ENCODE data around the gene SNAP23.

The SNAP23 gene

DNA sequence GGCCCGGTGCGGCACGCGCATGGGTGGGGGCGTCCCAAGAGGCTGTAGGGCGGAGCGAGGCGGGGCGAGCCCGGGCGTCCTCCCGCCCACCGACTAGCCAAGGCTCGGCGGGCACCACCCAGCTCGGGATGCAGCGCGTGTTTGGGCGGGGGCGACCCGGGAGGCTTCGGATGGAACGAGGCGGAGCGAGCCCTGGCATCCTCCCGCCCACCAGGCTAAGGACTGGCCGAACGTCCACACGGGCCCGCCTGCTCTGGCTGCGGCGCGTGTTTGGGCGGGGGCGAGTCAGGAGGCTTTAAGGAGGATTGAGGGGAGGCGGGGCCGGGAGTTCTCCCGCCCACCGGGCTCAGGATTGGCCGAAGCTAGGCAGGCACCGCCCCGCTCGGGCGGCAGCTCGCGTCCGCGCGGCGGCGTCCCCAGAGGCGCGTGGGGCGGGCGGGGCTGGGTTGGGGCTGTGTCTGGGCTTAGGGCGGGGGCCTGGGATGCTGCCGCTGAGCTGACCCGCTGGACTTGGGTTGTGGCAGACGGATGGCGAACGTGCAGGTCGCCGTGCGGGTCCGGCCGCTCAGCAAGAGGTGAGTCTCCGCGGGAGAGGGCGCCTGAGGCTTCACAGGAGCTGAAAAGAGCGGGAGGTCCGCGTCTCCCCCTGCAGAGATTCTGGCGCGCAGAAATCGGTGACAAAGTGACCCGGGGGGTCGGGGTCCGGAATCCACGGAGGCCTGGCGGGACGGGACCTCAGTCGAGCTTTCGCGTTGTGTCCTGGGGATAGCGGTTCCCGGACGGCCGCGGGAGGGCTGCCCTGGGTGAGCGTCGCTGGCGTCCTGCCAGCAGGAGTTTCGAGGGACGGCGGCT is 80.0 kb downstream of the SNAP23 start, which contains the start of gene STARD9:
Gene STARD9, plus strand, starts transcription at position 419 of the 852 bp plus-strand sequence. Its CDS starts 110 bp downstream, at position 529.
- peak; percentile 94 for DNase-seq

DNA sequence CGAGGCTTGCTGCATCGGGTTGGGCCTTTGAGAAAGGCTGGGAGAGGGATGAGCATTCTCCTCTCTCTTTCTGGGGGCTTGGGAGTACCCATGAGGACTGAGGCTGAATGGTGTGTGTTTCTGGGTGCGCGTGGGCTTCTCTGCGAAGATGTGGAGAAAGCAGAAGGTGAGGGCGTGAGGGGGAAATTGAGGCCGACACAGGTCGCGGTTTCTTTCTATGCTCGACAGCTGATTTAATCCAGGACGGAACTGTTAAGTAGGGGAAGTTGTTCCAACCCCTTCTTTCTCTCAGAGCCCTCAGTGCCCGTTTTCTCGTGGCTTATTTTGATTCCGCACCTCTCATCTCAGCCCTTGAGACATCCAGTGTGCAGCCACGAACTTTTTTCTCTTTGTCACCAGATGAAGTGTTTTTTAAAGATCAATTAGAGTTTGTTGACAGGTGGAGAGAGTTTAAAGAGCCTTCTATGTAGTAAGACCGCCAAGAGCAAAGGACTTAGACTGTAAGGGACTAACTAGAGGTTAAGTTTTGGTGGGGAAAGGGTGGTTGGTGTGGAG is 80.7 kb downstream of the SNAP23 start:
- DNase-seq, result no peak

DNA sequence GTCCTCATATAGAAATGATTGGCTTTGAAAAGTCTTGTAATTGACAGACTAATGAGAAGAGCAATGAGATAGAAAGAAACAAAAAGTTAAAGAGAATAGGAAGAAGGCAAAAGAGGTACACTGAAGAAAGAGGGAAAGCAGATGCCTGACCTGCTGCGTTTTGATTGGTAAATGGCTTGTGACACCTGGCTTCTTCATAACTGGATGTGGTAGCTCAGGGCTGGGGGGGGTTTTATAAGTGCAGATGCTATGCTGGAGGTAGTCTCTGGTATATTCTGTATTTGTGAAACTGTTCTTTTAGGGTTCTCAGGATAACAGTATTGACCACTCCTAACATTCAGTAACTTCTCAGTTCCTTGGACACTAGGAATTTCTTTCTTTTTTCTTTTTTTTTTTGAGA is 81.3 kb downstream of the SNAP23 start:
- DNase-seq, result no peak

DNA sequence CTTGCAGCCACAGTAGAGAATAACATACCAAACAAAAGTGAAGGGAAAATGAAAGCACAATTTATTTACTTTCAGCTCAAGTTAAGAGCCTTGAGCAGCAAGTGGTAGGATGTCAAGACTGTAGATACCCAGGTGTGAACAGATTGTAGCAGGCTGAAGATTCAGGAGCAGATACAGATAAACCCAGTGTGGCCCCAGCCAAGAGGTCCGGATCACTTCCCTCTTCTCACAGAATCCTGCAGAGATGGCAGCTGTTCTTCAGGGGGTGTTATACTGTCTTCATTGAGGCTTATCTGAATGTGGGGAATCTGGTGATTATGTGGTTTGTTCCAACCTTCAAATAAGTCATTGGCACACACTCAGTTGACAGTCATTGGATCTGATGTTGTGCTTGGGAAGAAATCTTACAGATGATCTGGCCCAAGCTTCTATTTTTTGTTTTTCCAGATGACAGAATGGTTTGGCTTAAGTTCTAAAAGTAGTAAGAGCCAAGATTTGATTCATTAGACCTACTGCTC is 82.1 kb downstream of the SNAP23 start:
- DNase-seq, result no peak

DNA sequence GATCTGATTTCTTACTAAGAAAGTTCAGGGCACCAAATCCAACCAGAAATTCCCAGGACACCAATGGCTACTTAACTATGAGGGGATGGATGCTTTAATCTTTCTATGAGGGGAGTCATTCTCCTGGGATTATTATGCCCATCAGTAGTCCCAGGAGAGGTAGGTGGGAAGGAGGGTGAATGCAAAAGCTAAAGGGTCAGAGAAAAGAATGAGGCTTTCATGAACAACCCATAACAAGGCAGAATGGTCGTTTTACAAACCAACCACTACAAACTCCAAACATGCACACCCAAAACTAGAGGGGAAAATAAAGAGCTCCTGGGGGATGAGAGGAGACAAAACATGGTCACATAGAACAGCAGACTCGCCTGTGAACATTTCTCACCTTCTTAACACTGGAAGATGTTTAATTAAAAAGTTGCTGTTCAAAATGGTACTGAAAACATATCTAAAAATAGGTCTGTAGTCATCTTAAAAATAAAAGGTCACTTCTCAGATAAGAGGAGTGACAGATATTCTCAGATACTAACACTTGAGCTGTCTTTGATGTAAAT is 83.6 kb downstream of the SNAP23 start:
- DNase-seq, result no peak

DNA sequence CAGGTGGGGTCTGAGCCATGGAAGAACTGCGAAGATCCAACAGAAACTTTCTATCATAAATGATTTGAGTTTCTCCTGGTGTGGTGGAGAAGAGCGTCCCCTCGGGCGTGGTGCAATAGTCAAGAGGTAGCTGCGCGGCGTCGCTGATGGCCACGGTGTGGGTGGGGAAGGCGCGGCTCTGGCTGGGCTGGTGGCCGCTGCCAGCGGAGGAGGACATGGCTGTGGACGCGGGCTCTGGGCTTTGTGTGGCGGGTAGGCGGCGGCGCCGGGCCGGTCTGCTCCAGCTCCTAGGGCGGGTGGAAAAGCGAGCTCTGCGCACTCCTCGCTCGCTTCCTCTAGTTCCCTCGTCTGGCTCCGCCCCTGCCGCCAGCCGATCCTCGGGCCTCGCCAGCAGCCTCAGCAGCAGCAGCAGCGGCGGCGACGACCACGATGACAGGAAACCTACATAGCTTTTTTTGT is 85.9 kb downstream of the SNAP23 start:
- peak; percentile 75 for DNase-seq
